Fibroblast of lung (primary cell): Measurements from ENCODE around the gene PPIF. TPM values are rescaled to one million over a fixed set of nuclear protein-coding genes. Genes with fewer than 3 reads are reported as not detected.

ENCODE experiments used
- DNase-seq, 2 donors: peaks; one replicate each; pipeline versions ENCODE4 v3.0.0 to v3.0.0-alpha.2; 2010; ENCODE audit warnings: low read depth in 2 of 2
- H2AFZ ChIP-seq: 2 replicates; pipeline ENCODE4 v1.5.1; 2012; ENCODE audit warnings: low read length, control low read depth, inconsistent platforms
- H3K27ac ChIP-seq: 2 replicates; pipeline ENCODE4 v1.5.1; 2011; ENCODE audit warnings: low read length, control low read depth; ENCODE audit not compliant: insufficient read depth
- H3K27me3 ChIP-seq: 2 replicates; pipeline ENCODE4 v1.5.1; 2011; ENCODE audit warnings: mild to moderate bottlenecking, low read length; ENCODE audit not compliant: control insufficient read depth, insufficient read depth
- H3K36me3 ChIP-seq: 2 replicates; pipeline ENCODE4 v1.5.1; 2011; ENCODE audit warnings: low read length; ENCODE audit not compliant: control insufficient read depth, insufficient read depth
- H3K4me1 ChIP-seq: 2 replicates; pipeline ENCODE4 v1.5.1; 2011; ENCODE audit warnings: low read length; ENCODE audit not compliant: control insufficient read depth, insufficient read depth; ENCODE audit errors: extremely low read depth
- H3K4me2 ChIP-seq: 2 replicates; pipeline ENCODE4 v1.5.1; 2011; ENCODE audit warnings: low read length, control low read depth; ENCODE audit not compliant: insufficient read depth; ENCODE audit errors: extremely low read depth
- H3K4me3 ChIP-seq, 4 experiments: fragments of 200-600 bp in 1 of 4; sonication (generic) in 1 of 4; replicated peaks in 1 of 4; 2 replicates each; pipeline ENCODE4 v1.5.1; 2011 to 2016; ENCODE audit warnings: low read length in 4 of 4, low read depth in 3 of 4, mild to moderate bottlenecking in 3 of 4, control low read depth in 2 of 4, inconsistent platforms in 1 of 4, mixed read lengths in 1 of 4; ENCODE audit not compliant: insufficient read depth in 1 of 4; ENCODE audit errors: control extremely low read depth in 1 of 4
- H3K79me2 ChIP-seq: 2 replicates; pipeline ENCODE4 v1.5.1; 2012; ENCODE audit warnings: mild to moderate bottlenecking, low read length, inconsistent platforms; ENCODE audit not compliant: control insufficient read depth, insufficient read depth
- H3K9ac ChIP-seq: 2 replicates; pipeline ENCODE4 v1.5.1; 2011; ENCODE audit warnings: mild to moderate bottlenecking, low read length, control low read depth; ENCODE audit not compliant: insufficient read depth
- H3K9me3 ChIP-seq: 2 replicates; pipeline ENCODE4 v1.5.1; 2012; ENCODE audit warnings: low read depth, low read length; ENCODE audit not compliant: control insufficient read depth, insufficient read depth
- H4K20me1 ChIP-seq: 2 replicates; pipeline ENCODE4 v1.5.1; 2011; ENCODE audit warnings: low read length; ENCODE audit not compliant: control insufficient read depth, insufficient read depth; ENCODE audit errors: extremely low read depth
- CTCF ChIP-seq, 2 donors: IDR thresholded peaks in 1 of 2; conservative IDR thresholded peaks in 1 of 2; 1 replicate in 1 of 2; 2 replicates in 1 of 2; pipeline ENCODE4 v1.5.1; 2011 to 2012; ENCODE audit warnings: low read length in 2 of 2, control low read depth in 1 of 2, inconsistent platforms in 1 of 2, low read depth in 1 of 2, mild to moderate bottlenecking in 1 of 2
- EZH2 ChIP-seq: IDR thresholded peaks from 2 replicates; pipeline ENCODE4 v1.5.1; 2012; ENCODE audit warnings: low read length, control low read depth, mild to moderate bottlenecking; ENCODE audit errors: missing control alignments
- polyA plus RNA-seq, 2 donors: library from polyadenylated mRNA; depleted of rRNA in 1 of 2; stranded (reverse) in 1 of 2; unstranded in 1 of 2; fragments of >200 nt; gene quantifications; 2 replicates each; pipeline ENCODE4 v1.2.1, GENCODE V29; 2011 to 2012; ENCODE audit warnings: missing spikeins in 1 of 2
- total RNA-seq: library from RNA; depleted of rRNA; stranded (reverse); fragments of >200 nt; gene quantifications from 2 replicates; pipeline ENCODE4 v1.2.1, GENCODE V29; 2014

The PPIF gene
- total and polyA plus RNA-seq, 2 donors (not counting 1 experiment from before 2014, with no cell fraction given) = 18.7 to 63.0 TPM

DNA sequence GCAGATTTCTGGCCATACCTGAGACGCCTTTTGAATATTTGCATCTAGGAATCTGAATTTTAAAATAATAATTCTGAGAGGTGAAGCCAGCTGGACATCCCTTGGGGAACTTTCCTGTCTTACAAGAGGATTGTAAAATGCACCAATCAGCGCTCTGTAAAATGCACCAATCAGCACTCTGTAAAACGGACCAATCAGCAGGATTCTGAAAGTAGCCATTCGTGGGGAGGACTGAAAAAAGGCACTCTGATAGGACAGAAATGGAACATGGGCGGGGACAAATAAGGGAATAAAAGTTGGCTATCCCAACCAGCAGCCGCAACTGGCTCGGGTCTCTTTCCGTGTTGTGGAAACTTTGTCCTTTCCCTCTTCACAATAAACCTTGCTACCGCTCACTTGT, 9.9 kb downstream of the PPIF start:
- Histone ChIP-seq H3K27ac (no peak overlapping the region), H3K27me3 (no peaks in the 10 kb centered on the region), H3K36me3 (peaks cover 17% of the 10 kb centered on the region), H3K4me3 (no peak overlapping the region), H2AFZ (no peak overlapping the region), H3K4me2 (no peak overlapping the region), H3K79me2 (no peaks in the 10 kb centered on the region), H4K20me1 (no peaks in the 10 kb centered on the region), H3K9me3 (no peaks in the 10 kb centered on the region), H3K4me1 (no peaks in the 10 kb centered on the region), H3K9ac (no peak overlapping the region)
- no peak for DNase-seq
- TF ChIP-seq EZH2 (no peak), CTCF (conservative IDR thresholded peaks at IDR 0.05 in 1 of 2, IDR thresholded peaks at IDR 0.05 in 1 of 2; ENCODE audit: low read depth in 1 of 2, low read length in 2 of 2) (no peak)

GRCh38 chr10:79358811-79359210, 11.5 kb downstream of the PPIF start:
- H3K9ac ChIP-seq = no peak overlapping the region
- no peaks in the 10 kb centered on the region for H3K4me1 ChIP-seq
- H3K79me2 ChIP-seq = no peaks in the 10 kb centered on the region
- no peak for TF ChIP-seq CTCF (conservative IDR thresholded peaks at IDR 0.05 in 1 of 2, IDR thresholded peaks at IDR 0.05 in 1 of 2; ENCODE audit: low read depth in 1 of 2, low read length in 2 of 2)
- TF ChIP-seq EZH2 = no peak
- no peak overlapping the region for H3K27ac ChIP-seq
- H3K4me3 ChIP-seq = no peak overlapping the region
- H2AFZ ChIP-seq = no peak overlapping the region
- no peaks in the 10 kb centered on the region for H3K27me3 ChIP-seq
- no peak for DNase-seq
- H3K36me3 ChIP-seq = peaks cover 8% of the 10 kb centered on the region
- no peaks in the 10 kb centered on the region for H4K20me1 ChIP-seq
- H3K4me2 ChIP-seq = no peak overlapping the region
- H3K9me3 ChIP-seq = no peaks in the 10 kb centered on the region

DNA sequence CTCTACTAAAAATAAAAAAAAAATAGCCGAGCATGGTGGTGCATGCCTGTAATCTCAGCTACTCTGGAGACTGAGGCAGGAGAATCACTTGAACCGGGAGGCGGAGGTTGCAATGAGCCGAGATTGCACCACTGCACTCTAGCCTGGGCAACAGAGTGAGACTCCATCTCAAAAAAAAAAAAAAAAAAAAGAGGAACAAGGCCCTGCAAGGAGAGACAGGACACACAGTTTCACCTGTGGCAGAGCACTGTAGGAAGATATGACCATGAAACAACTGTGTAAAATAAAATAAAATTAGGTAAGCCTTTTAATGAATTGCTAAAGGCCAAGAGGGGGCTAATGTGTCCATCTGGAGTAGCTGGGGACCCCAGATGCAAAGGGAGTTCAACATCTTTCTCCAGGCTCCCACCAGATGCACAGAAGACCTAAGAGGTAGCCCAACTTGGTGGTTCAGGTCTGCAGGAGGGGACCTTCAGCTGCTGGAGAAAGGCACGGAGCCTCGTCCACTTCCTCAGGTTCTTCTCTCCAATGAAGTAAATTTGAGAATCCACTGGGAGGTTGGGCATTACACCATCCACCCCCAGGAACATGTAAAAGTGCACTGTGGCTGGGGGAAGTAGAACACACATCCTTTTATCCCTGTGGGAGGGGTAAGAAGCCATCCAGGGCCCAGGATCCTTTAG, 12.7 kb downstream of the PPIF start:
- Histone ChIP-seq H4K20me1 (no peaks in the 10 kb centered on the region), H2AFZ (no peak overlapping the region), H3K9me3 (no peaks in the 10 kb centered on the region), H3K4me2 (no peak overlapping the region), H3K36me3 (no peaks in the 10 kb centered on the region), H3K4me1 (no peaks in the 10 kb centered on the region), H3K9ac (no peak overlapping the region), H3K27ac (no peak overlapping the region), H3K27me3 (no peaks in the 10 kb centered on the region), H3K4me3 (no peak overlapping the region), H3K79me2 (no peaks in the 10 kb centered on the region)
- no peak for TF ChIP-seq CTCF (conservative IDR thresholded peaks at IDR 0.05 in 1 of 2, IDR thresholded peaks at IDR 0.05 in 1 of 2; ENCODE audit: low read depth in 1 of 2, low read length in 2 of 2)
- DNase-seq = no peak
